Loucy (cell line): ENCODE data around the gene EXD2.

Experiments
- EZH2phosphoT487 ChIP-seq: fragments of 200-600 bp; IDR thresholded peaks from 2 replicates; pipeline ENCODE4 v1.6.1; 2018; ENCODE audit warnings: antibody characterized with exemption, mild to moderate bottlenecking, moderate library complexity, borderline replicate concordance
- TF ChIP-seq, protein P1 (sequence below): fragments of 200-600 bp; sonication (generic); conservative IDR thresholded peaks from 2 replicates; pipeline ENCODE4 v1.5.1; 2014; ENCODE audit warnings: mild to moderate bottlenecking, antibody characterized with exemption, low read length

DNA sequence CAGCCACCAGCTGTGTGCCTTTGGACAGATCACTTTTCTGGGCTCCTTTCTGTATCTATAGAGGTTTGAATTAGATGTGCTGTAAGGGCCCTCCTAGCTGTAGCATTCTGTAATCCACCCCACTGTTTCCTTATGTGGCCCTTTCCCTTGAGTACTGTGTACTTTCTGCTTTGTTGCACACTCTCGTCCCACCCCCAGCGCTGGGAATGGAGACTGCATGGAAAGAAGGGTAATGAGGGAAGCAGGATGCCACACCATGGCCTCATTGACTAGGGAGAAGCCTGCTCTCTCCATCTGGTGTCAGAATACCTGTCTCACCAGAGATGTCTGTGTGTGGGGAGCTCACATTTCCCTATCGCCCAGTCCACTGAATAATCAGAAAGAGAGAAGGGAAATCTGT, 55.0 kb downstream of the EXD2 start:
- TF ChIP-seq, protein P1, sequence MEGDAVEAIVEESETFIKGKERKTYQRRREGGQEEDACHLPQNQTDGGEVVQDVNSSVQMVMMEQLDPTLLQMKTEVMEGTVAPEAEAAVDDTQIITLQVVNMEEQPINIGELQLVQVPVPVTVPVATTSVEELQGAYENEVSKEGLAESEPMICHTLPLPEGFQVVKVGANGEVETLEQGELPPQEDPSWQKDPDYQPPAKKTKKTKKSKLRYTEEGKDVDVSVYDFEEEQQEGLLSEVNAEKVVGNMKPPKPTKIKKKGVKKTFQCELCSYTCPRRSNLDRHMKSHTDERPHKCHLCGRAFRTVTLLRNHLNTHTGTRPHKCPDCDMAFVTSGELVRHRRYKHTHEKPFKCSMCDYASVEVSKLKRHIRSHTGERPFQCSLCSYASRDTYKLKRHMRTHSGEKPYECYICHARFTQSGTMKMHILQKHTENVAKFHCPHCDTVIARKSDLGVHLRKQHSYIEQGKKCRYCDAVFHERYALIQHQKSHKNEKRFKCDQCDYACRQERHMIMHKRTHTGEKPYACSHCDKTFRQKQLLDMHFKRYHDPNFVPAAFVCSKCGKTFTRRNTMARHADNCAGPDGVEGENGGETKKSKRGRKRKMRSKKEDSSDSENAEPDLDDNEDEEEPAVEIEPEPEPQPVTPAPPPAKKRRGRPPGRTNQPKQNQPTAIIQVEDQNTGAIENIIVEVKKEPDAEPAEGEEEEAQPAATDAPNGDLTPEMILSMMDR, result no peak
- TF ChIP-seq EZH2phosphoT487, result no peak
